HL-60/S4 treated with phorbol 12-myristate 13-acetate at 8.2 ng/mL for 4 days and 3 days (cell line): ENCODE data around the gene OR2F2.

Experiments
- in situ Hi-C: fragments of 300-500 bp; cut with MboI; formaldehyde crosslinking; loops from 2 replicates; pipeline ENCODE4 v1.15.0; 2022; ENCODE audit warnings: low sequenced_read_pairs

Gene OR2F2

GRCh38 chr7:143975617-143976016 is 40.6 kb downstream of the OR2F2 start:
- in situ Hi-C loops: no loop called here

GRCh38 chr7:143978585-143978984 is 43.6 kb downstream of the OR2F2 start:
- in situ Hi-C loops: no loop called here

- in situ Hi-C loops: no loop called here
These were observed 44.3 kb downstream of the OR2F2 start for GRCh38 chr7:143979359-143979758.

- in situ Hi-C loops: no loop called here
These were observed 45.0 kb downstream of the OR2F2 start for GRCh38 chr7:143979998-143980397.

GRCh38 chr7:143980746-143981510 is 45.9 kb downstream of the OR2F2 start:
- in situ Hi-C loops: no loop called here

GRCh38 chr7:143983960-143984359 is 48.9 kb downstream of the OR2F2 start:
- in situ Hi-C loops: no loop called here
